B cell (primary cell): ENCODE results near the gene FSHR. TPM values are rescaled to one million over a fixed set of nuclear protein-coding genes. Genes with fewer than 3 reads are reported as not detected.

ENCODE experiments used
- ATAC-seq: fragments of 200-7000 bp; cut with Tn5 transposase; one replicate; pipeline ENCODE4 v1.10.0; 2021; ENCODE audit warnings: low read depth, mild to moderate bottlenecking, moderate number of reproducible peaks, moderate library complexity
- CTCF ChIA-PET: fragments of 350-600 bp; sonication (Branson Sonifier 250); formaldehyde crosslinking; loops from one replicate; lab custom pipeline; 2021; ENCODE audit warnings: antibody characterized with exemption, inconsistent platforms; lab: Charles Lee
- POLR2A ChIA-PET: fragments of 350-600 bp; sonication (Branson Sonifier 250); formaldehyde crosslinking; loops from one replicate; lab custom pipeline; 2021; ENCODE audit warnings: antibody characterized with exemption; lab: Charles Lee
- DNase-seq: peaks from one replicate; pipeline ENCODE4 v3.0.0; 2013
- H2AFZ ChIP-seq: 2 replicates; pipeline ENCODE4 v1.6.1; 2012; ENCODE audit warnings: mild to moderate bottlenecking, low read depth, low read length; ENCODE audit not compliant: insufficient read depth, poor library complexity, severe bottlenecking
- H3K27ac ChIP-seq, 2 donors: 1 replicate in 1 of 2; 2 replicates in 1 of 2; pipeline ENCODE4 v1.5.1; 2012 to 2013; ENCODE audit warnings: low read length in 2 of 2, mild to moderate bottlenecking in 2 of 2, moderate library complexity in 1 of 2
- H3K27me3 ChIP-seq, 4 experiments: fragments of 200-600 bp in 1 of 4; sonication (generic) in 1 of 4; replicated peaks in 1 of 4; 1 replicate in 2 of 4; 2 replicates in 2 of 4; pipeline versions ENCODE4 v1.6.1 to v1.7.0; 2013 to 2016; ENCODE audit warnings: low read length in 3 of 4, mild to moderate bottlenecking in 2 of 4, mixed read lengths in 1 of 4, moderate library complexity in 1 of 4; ENCODE audit not compliant: insufficient read depth in 4 of 4, control insufficient read depth in 3 of 4; ENCODE audit errors: control extremely low read depth in 1 of 4
- H3K36me3 ChIP-seq, 2 experiments: replicated peaks in 1 of 2; 1 replicate in 1 of 2; 2 replicates in 1 of 2; pipeline versions ENCODE4 v1.6.1 to v1.7.1; 2013; ENCODE audit warnings: low read length in 1 of 2; ENCODE audit not compliant: insufficient read depth in 2 of 2, control insufficient read depth in 1 of 2; ENCODE audit errors: control extremely low read depth in 1 of 2, extremely low read depth in 1 of 2
- H3K4me1 ChIP-seq, 2 donors: fragments of 200-600 bp in 1 of 2; sonication (generic) in 1 of 2; 1 replicate in 1 of 2; 2 replicates in 1 of 2; pipeline versions ENCODE4 v1.5.1 to v1.6.1; 2013 to 2017; ENCODE audit warnings: low read length in 2 of 2; ENCODE audit not compliant: control insufficient read depth in 2 of 2, insufficient read depth in 2 of 2
- H3K4me2 ChIP-seq: replicated peaks from 2 replicates; pipeline ENCODE3; 2012; ENCODE audit warnings: mild to moderate bottlenecking, low read depth, low read length; ENCODE audit not compliant: poor library complexity, severe bottlenecking
- H3K4me3 ChIP-seq, 5 experiments: fragments of 200-600 bp in 1 of 5; sonication (generic) in 1 of 5; 1 replicate in 3 of 5; 2 replicates in 2 of 5; pipeline versions ENCODE4 v1.5.1 to v1.7.0; 2011 to 2016; ENCODE audit warnings: low read length in 4 of 5, mild to moderate bottlenecking in 4 of 5, low read depth in 2 of 5, control low read depth in 1 of 5, moderate library complexity in 1 of 5; ENCODE audit not compliant: insufficient read depth in 1 of 5; ENCODE audit errors: control extremely low read depth in 1 of 5, extremely low read depth in 1 of 5
- H3K79me2 ChIP-seq: fragments of 200-600 bp; sonication (generic); one replicate; pipeline ENCODE4 v1.6.0; 2016; ENCODE audit warnings: low read length; ENCODE audit not compliant: control insufficient read depth, insufficient read depth
- H3K9ac ChIP-seq: fragments of 200-600 bp; sonication (generic); 2 replicates; pipeline ENCODE4 v1.6.1; 2017; ENCODE audit warnings: mild to moderate bottlenecking, low read length, moderate library complexity
- H3K9me3 ChIP-seq, 3 donors: one replicate each; pipeline versions ENCODE4 v1.6.1 to v1.7.1; 2013; ENCODE audit warnings: low read length in 2 of 3; ENCODE audit not compliant: control insufficient read depth in 2 of 3, insufficient read depth in 1 of 3; ENCODE audit errors: control extremely low read depth in 1 of 3
- H4K20me1 ChIP-seq: 2 replicates; pipeline ENCODE4 v1.6.0; 2012; ENCODE audit warnings: mild to moderate bottlenecking, low read length; ENCODE audit not compliant: insufficient read depth, control insufficient read depth, poor library complexity, severe bottlenecking
- H3K27ac Mint-ChIP-seq: one replicate; pipeline ENCODE4 v1.8.0; 2021; ENCODE audit warnings: mixed read lengths
- H3K27me3 Mint-ChIP-seq: one replicate; pipeline ENCODE4 v1.8.0; 2021; ENCODE audit warnings: mixed read lengths
- H3K4me1 Mint-ChIP-seq: one replicate; pipeline ENCODE4 v1.8.0; 2021; ENCODE audit warnings: mixed read lengths
- H3K4me3 Mint-ChIP-seq: one replicate; pipeline ENCODE4 v1.8.0; 2021; ENCODE audit warnings: mixed read lengths
- H3K9me3 Mint-ChIP-seq: one replicate; pipeline ENCODE4 v1.8.0; 2022; ENCODE audit warnings: mixed read lengths; ENCODE audit not compliant: insufficient read depth
- CTCF ChIP-seq: fragments of 200-600 bp; IDR thresholded peaks from one replicate; pipeline ENCODE4 v1.8.0; 2022; ENCODE audit warnings: antibody characterized with exemption, mild to moderate bottlenecking
- EZH2 ChIP-seq: IDR thresholded peaks from 2 replicates; pipeline ENCODE4 v1.6.1; 2012; ENCODE audit warnings: borderline replicate concordance, low read depth, mild to moderate bottlenecking, moderate library complexity, low read length; ENCODE audit not compliant: insufficient read depth, poor library complexity, severe bottlenecking
- WGBS: methylation state at CpG from one replicate; pipeline ENCODE4 v1.1.5; 2013; ENCODE audit warnings: missing lambda C conversion rate; ENCODE audit not compliant: insufficient coverage; 5-methylcytosine and 5-hydroxymethylcytosine counted together
- intact Hi-C: fragments of 100-400 bp; cut with micrococcal nuclease; formaldehyde crosslinking; loops from one replicate; pipeline ENCODE4 v1.10.0; 2022
- polyA plus RNA-seq: library from polyadenylated mRNA; depleted of rRNA; stranded (reverse); fragments of >200 nt; gene quantifications from 2 replicates; pipeline ENCODE4 v1.2.3, GENCODE V29; 2012
- total RNA-seq, 2 donors: library from RNA; stranded (reverse); fragments of 120-200 nt in 1 of 2; gene quantifications; 1 replicate in 1 of 2; 2 replicates in 1 of 2; pipeline versions ENCODE4 v1.2.3 to v1.2.4, GENCODE V29; 2013 to 2022

Gene FSHR
- total and polyA plus RNA-seq, 2 donors (not counting 1 experiment from before 2014, with no cell fraction given), result not detected

- TF ChIP-seq EZH2, result no peak
- no peak for TF ChIP-seq CTCF
- H3K4me3 Mint-ChIP-seq, result no peak overlapping the region
- ATAC-seq (no peak), DNase-seq (no peak)
- no peaks in the 10 kb centered on the region for H3K4me1 Mint-ChIP-seq
- H3K27ac Mint-ChIP-seq, result no peak overlapping the region
- Histone ChIP-seq H2AFZ (no peak overlapping the region), H4K20me1 (no peaks in the 10 kb centered on the region), H3K4me2 (no peak overlapping the region), H3K27ac (no peak overlapping the region), H3K27me3 (no peaks in the 10 kb centered on the region), H3K4me1 (no peaks in the 10 kb centered on the region), H3K4me3 (no peak overlapping the region), H3K9me3 (peaks cover 0 to 7% (median 0%) of the 10 kb centered on the region in 3 donors), H3K79me2 (no peaks in the 10 kb centered on the region), H3K36me3 (no peaks in the 10 kb centered on the region), H3K9ac (no peak overlapping the region)
- H3K9me3 Mint-ChIP-seq, result peaks cover 3% of the 10 kb centered on the region
- intact Hi-C loops, result no loop called here
- no peaks in the 10 kb centered on the region for H3K27me3 Mint-ChIP-seq
- CTCF ChIA-PET, result no interaction called here
- WGBS, result 88% methylated on average over 1 of the region's 2 CpGs
- POLR2A ChIA-PET, result no interaction called here
Measured at GRCh38 chr2:49080681-49081080, 73.6 kb downstream of the FSHR start.

GRCh38 chr2:49070716-49071115, 83.6 kb downstream of the FSHR start:
- H4K20me1 ChIP-seq, result no peaks in the 10 kb centered on the region
- DNase-seq (no peak), ATAC-seq (no peak)
- no peaks in the 10 kb centered on the region for H3K27me3 Mint-ChIP-seq
- H3K4me3 ChIP-seq, result no peak overlapping the region
- ChIA-PET CTCF (no interaction called here), POLR2A (no interaction called here)
- H3K27ac Mint-ChIP-seq, result no peak overlapping the region
- WGBS, result no CpG with 5 or more reads among the region's 2 CpGs
- no peak for TF ChIP-seq CTCF
- TF ChIP-seq EZH2, result no peak
- H3K27ac ChIP-seq, result no peak overlapping the region
- H3K4me2 ChIP-seq, result no peak overlapping the region
- no peaks in the 10 kb centered on the region for H3K79me2 ChIP-seq
- no peaks in the 10 kb centered on the region for H3K27me3 ChIP-seq
- no peaks in the 10 kb centered on the region for H3K4me1 ChIP-seq
- no peak overlapping the region for H2AFZ ChIP-seq
- no peak overlapping the region for H3K9ac ChIP-seq
- H3K4me3 Mint-ChIP-seq, result no peak overlapping the region
- no peaks in the 10 kb centered on the region for H3K4me1 Mint-ChIP-seq
- intact Hi-C loops, result no loop called here
- H3K36me3 ChIP-seq, result no peaks in the 10 kb centered on the region
- peaks cover 10% of the 10 kb centered on the region for H3K9me3 Mint-ChIP-seq
- H3K9me3 ChIP-seq, result peaks cover 0 to 4% (median 0%) of the 10 kb centered on the region in 3 donors
